ENCODE results near the gene STAT1. TPM values are rescaled to one million over a fixed set of nuclear protein-coding genes. Genes with fewer than 3 reads are reported as not detected.

Gene STAT1
- total RNA-seq, 1 experiment from 2014 or later = 60.7 TPM

GRCh38 chr2:191048073-191048472 is 34.1 kb upstream of the STAT1 start:
- CTCF ChIA-PET = no interaction called here
- intact Hi-C loops (cut with micrococcal nuclease) = no loop called here
- Histone ChIP-seq H3K79me2 (ENCODE audit: insufficient read depth, low read length) (no peaks in the 10 kb centered on the region), H3K9ac (ENCODE audit: low read length) (no peak overlapping the region), H3K9me2 (ENCODE audit: insufficient read depth) (no peaks in the 10 kb centered on the region), H2AFZ (ENCODE audit: low read depth, low read length, poor library complexity, severe bottlenecking) (no peak overlapping the region), H3K9me3 (ENCODE audit: control insufficient read depth in 1 of 2, insufficient read depth in 1 of 2, low read depth in 1 of 2, low read length in 2 of 2) (peaks cover 0 to 7% of the 10 kb centered on the region in 2 experiments; a peak in 1 of 4 replicates), H3K4me1 (ENCODE audit: control insufficient read depth in 1 of 2, insufficient read depth in 2 of 2, low read length in 2 of 2) (peaks cover 0 to 8% of the 10 kb centered on the region in 2 experiments; a peak in 1 of 4 replicates), H3K36me3 (ENCODE audit: control insufficient read depth in 1 of 2, insufficient read depth in 2 of 2, low read length in 2 of 2) (no peaks in the 10 kb centered on the region), H3K4me3 (replicated peaks in 1 of 2; ENCODE audit: low read depth in 1 of 2, low read length in 2 of 2) (no peak overlapping the region), H3K27ac (ENCODE audit: low read depth, low read length) (no peak overlapping the region), H4K20me1 (ENCODE audit: insufficient read depth) (no peaks in the 10 kb centered on the region), H3K4me2 (ENCODE audit: low read length) (no peak overlapping the region), H3K27me3 (ENCODE audit: insufficient read depth, low read length) (no peaks in the 10 kb centered on the region)
- TF ChIP-seq FOSL1 (IDR thresholded peaks at IDR 0.05; ENCODE audit: low read depth) (no peak), MAX (IDR thresholded peaks at IDR 0.05) (no peak), CTCF (IDR thresholded peaks at IDR 0.05 in 2 of 3, conservative IDR thresholded peaks at IDR 0.05 in 1 of 3; ENCODE audit: borderline replicate concordance in 1 of 3, insufficient read depth in 1 of 3, low read depth in 2 of 3, low read length in 2 of 3) (no peak), SP1 (IDR thresholded peaks at IDR 0.05; ENCODE audit: low read depth) (no peak), ZBTB33 (IDR thresholded peaks at IDR 0.05; ENCODE audit: extremely low read depth, insufficient replicate concordance, low read length) (no peak), JUND (IDR thresholded peaks at IDR 0.05) (no peak), POLR2AphosphoS5 (IDR thresholded peaks at IDR 0.05; ENCODE audit: low read depth, low read length) (no peak), SRF (IDR thresholded peaks at IDR 0.05; ENCODE audit: low read depth) (no peak), REST (IDR thresholded peaks at IDR 0.05; ENCODE audit: low read depth) (no peak), EGR1 (IDR thresholded peaks at IDR 0.05; ENCODE audit: low read depth) (no peak)
- no TSS peak for BruUV-seq (replicated peaks)
- ATAC-seq (no peak), DNase-seq (ENCODE audit: low read depth, low spot score) (no peak)
- RAD21 ChIA-PET (ENCODE audit: low non-redundant PET in 1 of 2, low total read pairs in 2 of 2, uncharacterized antibody in 2 of 2, unreplicated experiment in 2 of 2) = no interaction called here
- POLR2A ChIA-PET = no interaction called here

Data from HCT116 (cell line).